Thymus (tissue), 11 donors: ENCODE data around the gene ACACA. TPM values are rescaled to one million over a fixed set of nuclear protein-coding genes. Genes with fewer than 3 reads are reported as not detected.

ENCODE experiments used
- DNase-seq, 9 donors: peaks; one replicate each; pipeline ENCODE4 v3.0.0-alpha.2; 2013; ENCODE audit warnings: low spot score in 9 of 9, low read depth in 6 of 9, missing footprints in 1 of 9
- H3K27ac ChIP-seq, 2 donors: one replicate each; pipeline ENCODE4 v1.5.1; 2013; ENCODE audit warnings: control low read depth in 1 of 2, low read depth in 1 of 2, low read length in 1 of 2, mild to moderate bottlenecking in 1 of 2, moderate library complexity in 1 of 2
- H3K27me3 ChIP-seq, 2 donors: one replicate each; pipeline ENCODE4 v1.5.1; 2013; ENCODE audit warnings: low read length in 1 of 2; ENCODE audit not compliant: control insufficient read depth in 2 of 2, insufficient read depth in 1 of 2
- H3K36me3 ChIP-seq, 2 donors: one replicate each; pipeline ENCODE4 v1.5.1; 2013; ENCODE audit warnings: low read length in 1 of 2, mild to moderate bottlenecking in 1 of 2, moderate library complexity in 1 of 2; ENCODE audit not compliant: control insufficient read depth in 2 of 2, insufficient read depth in 2 of 2
- H3K4me1 ChIP-seq, 2 donors: one replicate each; pipeline ENCODE4 v1.5.1; 2013; ENCODE audit warnings: low read length in 2 of 2; ENCODE audit not compliant: control insufficient read depth in 2 of 2, insufficient read depth in 2 of 2
- H3K4me3 ChIP-seq, 2 donors: one replicate each; pipeline ENCODE4 v1.5.1; 2013; ENCODE audit warnings: low read length in 2 of 2, control low read depth in 1 of 2, mild to moderate bottlenecking in 1 of 2
- H3K9me3 ChIP-seq, 2 donors: one replicate each; pipeline ENCODE4 v1.5.1; 2013; ENCODE audit warnings: low read length in 1 of 2, mild to moderate bottlenecking in 1 of 2; ENCODE audit not compliant: control insufficient read depth in 2 of 2, insufficient read depth in 1 of 2
- WGBS: extraction: QIAGEN DNeasy Blood & Tissue Kit; methylation state at CpG from one replicate; pipeline ENCODE4 v1.1.7; 2013; 5-methylcytosine and 5-hydroxymethylcytosine counted together
- polyA plus RNA-seq: library from polyadenylated mRNA; stranded (reverse); fragments of 200-250 nt; gene quantifications from one replicate; pipeline ENCODE4 v1.2.3, GENCODE V29; 2013
- total RNA-seq: library from RNA; stranded (reverse); fragments of 120-200 nt; gene quantifications from one replicate; pipeline ENCODE4 v1.2.4, GENCODE V29; 2013
- donor health status: healthy.

The ACACA gene
- total and polyA plus RNA-seq, 2 donors = 8.7 to 12.9 TPM

DNA sequence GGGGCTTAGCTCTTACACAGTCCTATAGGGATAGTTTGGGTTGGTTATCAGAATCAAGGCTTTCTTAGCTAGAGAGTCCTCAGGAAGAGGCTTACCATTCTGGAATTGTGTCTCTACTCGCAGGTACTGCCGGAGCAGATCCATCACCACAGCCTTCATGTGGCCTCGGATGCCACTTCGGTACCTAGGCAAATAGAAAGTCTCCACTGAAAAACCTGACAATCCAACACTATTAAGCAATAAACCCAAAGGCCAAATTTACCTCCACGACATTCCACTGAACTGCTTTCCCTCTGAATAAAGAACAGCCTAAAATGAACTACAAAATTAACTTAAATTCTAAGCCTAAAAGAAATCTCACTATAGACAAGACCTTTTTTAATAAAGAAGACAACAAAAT, 166.3 kb downstream of the ACACA start:
- WGBS = 98% methylated on average over 5 of the region's 5 CpGs
- Histone ChIP-seq H3K4me3 (no peak overlapping the region), H3K27ac (no peak overlapping the region), H3K9me3 (no peaks in the 10 kb centered on the region), H3K27me3 (no peaks in the 10 kb centered on the region), H3K4me1 (no peaks in the 10 kb centered on the region), H3K36me3 (peaks cover 0 to 27% of the 10 kb centered on the region in 2 donors)
- DNase-seq = no peak

DNA sequence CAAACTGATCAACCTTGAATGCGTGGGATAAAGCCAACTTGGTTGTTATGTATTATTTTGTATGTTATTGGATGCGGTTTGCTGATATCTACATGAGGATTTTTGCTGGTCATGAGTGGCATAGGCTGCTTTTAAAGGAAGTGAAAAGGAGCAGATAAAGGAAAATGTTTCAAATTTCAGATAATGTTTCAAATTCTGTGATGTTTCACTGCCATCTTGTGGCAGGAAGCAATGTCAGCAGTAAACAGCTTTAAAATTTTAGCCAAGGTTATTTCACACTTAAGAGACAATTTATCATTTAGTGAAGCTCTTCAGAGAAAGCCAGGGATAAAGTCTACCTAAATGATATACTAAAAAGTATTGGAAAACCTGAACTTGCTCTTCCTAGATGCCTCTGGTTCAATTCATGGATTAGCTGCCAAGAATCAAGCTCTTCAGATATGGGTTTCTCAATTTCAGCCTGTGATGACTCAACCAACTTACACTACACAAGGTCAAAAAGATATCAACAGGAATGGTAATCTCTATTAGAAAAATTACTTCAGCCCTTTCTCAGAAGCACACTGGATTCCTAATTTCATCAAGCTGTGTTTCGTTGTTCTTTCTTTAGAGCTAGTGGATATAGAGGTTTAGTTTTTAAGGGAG, 166.8 kb downstream of the ACACA start:
- Histone ChIP-seq H3K4me3 (no peak overlapping the region), H3K4me1 (no peaks in the 10 kb centered on the region), H3K27me3 (no peaks in the 10 kb centered on the region), H3K9me3 (no peaks in the 10 kb centered on the region), H3K36me3 (peaks cover 0 to 25% of the 10 kb centered on the region in 2 donors), H3K27ac (no peak overlapping the region)
- 94% methylated on average over 3 of the region's 3 CpGs for WGBS
- peak in 8 of 9 donors; percentile 2 to 46 (median 28) for DNase-seq

DNA sequence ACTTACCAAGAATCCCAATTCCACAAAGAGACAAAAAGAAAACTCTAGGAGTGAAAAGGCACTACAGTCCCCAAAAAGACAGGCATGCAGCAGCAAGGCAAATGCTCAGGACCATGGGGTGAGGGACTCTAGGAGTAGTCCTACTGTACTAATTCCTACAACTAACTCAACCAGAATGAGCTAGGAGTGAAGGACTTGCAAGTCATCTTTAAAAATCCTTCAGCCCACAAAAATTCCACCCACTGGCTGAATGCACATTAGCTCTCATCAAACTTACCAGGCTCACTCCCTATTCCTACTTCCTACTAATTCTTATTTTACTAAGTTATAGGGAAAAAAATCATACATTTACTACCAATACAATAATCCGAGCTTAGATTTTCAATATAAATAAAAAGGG, 172.5 kb downstream of the ACACA start:
- H3K27ac ChIP-seq = no peak overlapping the region
- no peaks in the 10 kb centered on the region for H3K9me3 ChIP-seq
- no peaks in the 10 kb centered on the region for H3K4me1 ChIP-seq
- WGBS = 99% methylated on average over 1 of the region's 1 CpG
- H3K36me3 ChIP-seq = peaks cover 0 to 2% of the 10 kb centered on the region in 2 donors
- H3K4me3 ChIP-seq = no peak overlapping the region
- no peaks in the 10 kb centered on the region for H3K27me3 ChIP-seq
- DNase-seq = no peak

DNA sequence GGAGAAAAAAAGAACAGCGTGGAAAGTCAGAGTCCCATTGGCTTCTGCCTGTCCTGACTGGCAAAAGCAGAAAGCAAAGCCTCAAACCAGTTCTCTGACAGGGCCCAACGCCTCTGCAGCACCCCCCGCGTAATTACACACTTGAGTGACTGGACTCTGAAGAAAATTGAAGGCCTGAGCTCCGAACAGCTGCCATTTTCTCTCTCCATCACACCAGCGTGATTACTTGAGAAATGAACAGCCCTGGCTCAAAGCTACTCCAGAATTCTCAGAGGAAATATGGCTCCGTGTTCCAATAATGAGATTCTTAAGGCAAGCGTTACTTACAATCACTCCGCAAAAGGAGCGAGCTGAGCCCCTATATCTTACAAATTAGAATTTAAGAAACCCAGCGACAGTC, 173.6 kb downstream of the ACACA start:
- 98% methylated on average over 11 of the region's 11 CpGs for WGBS
- Histone ChIP-seq H3K9me3 (no peaks in the 10 kb centered on the region), H3K36me3 (peaks cover 0 to 2% of the 10 kb centered on the region in 2 donors), H3K27ac (no peak overlapping the region), H3K4me1 (no peaks in the 10 kb centered on the region), H3K4me3 (no peak overlapping the region), H3K27me3 (no peaks in the 10 kb centered on the region)
- no peak for DNase-seq

DNA sequence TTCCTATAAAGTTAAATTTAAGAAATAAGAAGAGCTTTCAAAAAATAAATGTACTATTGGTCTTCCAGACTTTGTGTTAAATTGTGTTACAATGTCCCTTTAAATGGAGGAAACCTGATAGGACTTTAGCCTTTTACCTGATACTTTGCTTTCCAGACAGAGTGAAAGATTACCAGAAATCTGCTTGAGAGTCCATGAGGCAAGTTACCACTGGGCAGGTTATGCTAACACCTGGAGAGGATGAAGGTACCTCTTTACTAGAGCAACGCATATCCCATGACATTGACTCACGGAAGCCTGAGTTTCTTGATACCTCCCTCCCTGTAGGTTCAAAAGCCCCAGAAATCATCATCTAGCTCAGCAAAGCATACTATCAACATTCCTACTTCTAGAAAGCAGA, 174.7 kb downstream of the ACACA start:
- 94% methylated on average over 2 of the region's 2 CpGs for WGBS
- H3K4me1 ChIP-seq = no peaks in the 10 kb centered on the region
- no peak overlapping the region for H3K27ac ChIP-seq
- H3K4me3 ChIP-seq = no peak overlapping the region
- no peaks in the 10 kb centered on the region for H3K27me3 ChIP-seq
- H3K36me3 ChIP-seq = peaks cover 0 to 2% of the 10 kb centered on the region in 2 donors
- DNase-seq = no peak
- H3K9me3 ChIP-seq = no peaks in the 10 kb centered on the region

DNA sequence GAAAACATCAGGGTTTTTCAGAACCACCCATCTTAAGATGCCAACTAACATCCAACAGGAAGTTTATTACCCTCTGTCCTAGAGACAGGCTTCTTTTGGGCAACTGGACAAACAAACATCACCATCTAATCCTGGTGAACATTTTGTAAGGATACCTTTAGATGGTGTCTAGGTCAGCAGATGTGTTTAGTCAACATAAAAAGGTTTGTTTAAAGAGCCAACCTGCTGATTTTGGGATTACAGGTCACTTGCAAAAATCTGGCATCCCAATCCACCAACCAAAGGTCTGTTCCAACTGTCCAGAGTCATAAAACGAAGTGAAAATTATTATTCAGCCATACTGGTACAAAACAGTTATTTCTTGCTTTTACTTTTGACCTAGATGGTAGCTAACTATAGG, 176.0 kb downstream of the ACACA start:
- Histone ChIP-seq H3K4me3 (no peak overlapping the region), H3K4me1 (no peaks in the 10 kb centered on the region), H3K9me3 (no peaks in the 10 kb centered on the region), H3K36me3 (peaks cover under 1 to 2% of the 10 kb centered on the region in 2 donors), H3K27me3 (no peaks in the 10 kb centered on the region), H3K27ac (no peak overlapping the region)
- WGBS = 94% methylated on average over 1 of the region's 1 CpG
- no peak for DNase-seq

DNA sequence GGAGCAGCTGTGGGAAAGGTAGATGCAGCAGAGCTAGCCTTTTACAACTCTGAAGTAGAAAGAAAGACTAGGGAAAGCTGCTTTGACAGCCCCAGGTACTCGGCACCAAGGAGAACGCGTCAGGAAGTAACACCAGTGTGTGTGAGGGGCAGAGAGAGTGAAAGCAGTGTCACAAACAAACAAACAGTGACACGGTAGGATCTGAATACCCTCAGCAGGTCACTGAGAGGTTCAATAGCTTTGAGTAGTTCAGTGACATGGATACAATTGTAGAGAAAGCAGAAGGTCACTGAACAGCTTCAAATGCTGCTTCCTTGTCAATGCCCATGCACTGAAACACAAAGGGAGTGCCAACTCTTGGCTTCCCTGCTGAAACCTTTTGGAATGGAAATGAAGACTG, 181.2 kb downstream of the ACACA start:
- no peak for DNase-seq
- H3K27ac ChIP-seq = no peak overlapping the region
- H3K4me1 ChIP-seq = no peaks in the 10 kb centered on the region
- WGBS = 94% methylated on average over 4 of the region's 4 CpGs
- H3K9me3 ChIP-seq = no peaks in the 10 kb centered on the region
- H3K27me3 ChIP-seq = no peaks in the 10 kb centered on the region
- H3K36me3 ChIP-seq = peaks cover 4 to 6% of the 10 kb centered on the region in 2 donors
- H3K4me3 ChIP-seq = no peak overlapping the region

DNA sequence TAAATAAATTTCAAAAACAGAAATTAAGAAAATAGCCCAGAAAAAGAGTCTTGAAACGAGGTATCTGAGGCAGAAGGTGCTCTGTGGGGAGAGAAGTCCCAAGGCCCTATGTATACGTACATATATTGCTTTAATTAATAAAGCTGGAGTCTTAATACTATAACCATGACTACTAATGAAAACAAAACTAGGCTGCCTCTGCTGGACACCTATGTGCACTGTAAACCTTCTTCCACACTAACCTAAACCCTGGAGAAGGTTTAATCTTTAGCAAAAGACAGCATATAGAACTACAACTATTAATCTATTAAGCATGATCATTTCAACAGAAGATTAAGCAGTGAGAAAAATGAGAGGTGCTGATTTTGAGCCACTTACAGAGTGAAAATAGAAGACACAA, 184.8 kb downstream of the ACACA start:
- DNase-seq = no peak
- 97% methylated on average over 2 of the region's 2 CpGs for WGBS
- Histone ChIP-seq H3K9me3 (no peaks in the 10 kb centered on the region), H3K27me3 (no peaks in the 10 kb centered on the region), H3K36me3 (peaks cover 4 to 6% of the 10 kb centered on the region in 2 donors), H3K4me1 (no peaks in the 10 kb centered on the region), H3K4me3 (no peak overlapping the region), H3K27ac (no peak overlapping the region)

DNA sequence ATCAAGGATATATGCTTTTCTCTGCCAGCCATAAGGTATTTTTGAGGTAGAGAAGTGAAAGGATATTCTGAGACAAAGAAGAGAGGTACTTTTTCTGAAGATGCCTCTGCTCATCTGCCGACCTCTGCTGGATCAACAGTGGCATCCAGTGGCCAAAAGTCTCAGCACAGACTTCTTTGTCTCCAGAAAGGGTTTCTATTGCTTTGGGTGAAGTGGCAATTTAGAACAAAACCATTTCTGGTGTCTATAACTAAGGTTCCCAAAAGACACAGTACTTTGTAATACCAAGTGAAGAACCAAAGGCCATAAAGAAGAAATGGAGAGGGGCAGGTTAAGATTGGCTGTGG, 186.1 kb downstream of the ACACA start:
- 53% methylated on average over 1 of the region's 1 CpG for WGBS
- Histone ChIP-seq H3K4me3 (no peak overlapping the region), H3K27me3 (no peaks in the 10 kb centered on the region), H3K27ac (no peak overlapping the region), H3K9me3 (no peaks in the 10 kb centered on the region), H3K4me1 (no peaks in the 10 kb centered on the region), H3K36me3 (peaks cover 4 to 5% of the 10 kb centered on the region in 2 donors)
- peak; percentile 27 to 78 (median 47) for DNase-seq
